Measurements from ENCODE around the gene TNFAIP8L1.

- no peak for TF ChIP-seq CTCF (conservative IDR thresholded peaks at IDR 0.05)
- no peak for TF ChIP-seq EZH2 (IDR thresholded peaks at IDR 0.05; ENCODE audit: low read depth)
Observed at GRCh38 chr19:4693078-4693350, 53.7 kb downstream of the TNFAIP8L1 start.
